Measurements from ENCODE around the gene TM7SF2. TPM values are rescaled to one million over a fixed set of nuclear protein-coding genes. Genes with fewer than 3 reads are reported as not detected.

TM7SF2 gene
- total and polyA plus RNA-seq, 2 experiments from 2014 or later, result 0.65 to 2.5 TPM

DNA sequence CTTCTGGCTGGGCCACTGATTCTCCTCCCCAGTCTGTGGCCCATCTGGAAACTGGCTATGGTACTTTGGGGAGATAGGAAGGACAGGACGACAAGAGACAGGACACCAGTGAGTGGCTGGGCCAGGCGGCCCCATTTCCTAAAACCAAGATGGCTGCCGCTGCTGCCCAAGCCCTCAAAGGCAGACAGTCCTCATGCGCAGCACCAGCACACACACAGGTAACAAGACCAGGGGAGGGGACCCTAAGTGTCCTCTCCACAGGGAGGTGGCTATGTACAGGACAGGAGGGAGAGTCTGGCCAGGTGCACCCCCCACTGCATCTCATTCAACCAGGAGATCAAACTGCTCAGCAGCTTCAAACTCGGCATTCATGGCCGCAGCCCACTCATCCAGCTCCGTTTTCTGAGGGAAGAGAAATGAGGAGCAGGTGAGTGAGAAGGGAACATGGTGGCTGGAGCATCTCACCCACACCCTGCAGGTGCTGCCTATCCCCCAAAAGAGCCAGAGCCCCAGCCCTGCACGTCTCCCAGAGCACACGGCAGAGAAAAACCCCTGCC, 32.8 kb upstream of the TM7SF2 start:
- Histone ChIP-seq H3K9ac (no peak overlapping the region), H3K36me3 (ENCODE audit: low read depth) (no peaks in the 10 kb centered on the region), H3K4me1 (ENCODE audit: insufficient read depth) (no peaks in the 10 kb centered on the region), H3F3A (ENCODE audit: insufficient read depth) (no peaks in the 10 kb centered on the region), H3K4me2 (ENCODE audit: unreplicated experiment) (no peak overlapping the region), H4K20me1 (ENCODE audit: insufficient read depth) (no peaks in the 10 kb centered on the region), H3K4me3 (no peak overlapping the region), H3K9me3 (ENCODE audit: low read depth) (no peaks in the 10 kb centered on the region), H2AFZ (no peak overlapping the region), H3K27me3 (replicated peaks; ENCODE audit: insufficient read depth) (no peaks in the 10 kb centered on the region), H3K79me2 (ENCODE audit: insufficient read depth) (peaks cover 54% of the 10 kb centered on the region), H3K9me2 (ENCODE audit: insufficient read depth) (no peaks in the 10 kb centered on the region), H3K27ac (no peak overlapping the region)
- in situ Hi-C loops (cut with MboI), result no loop called here
- 94 to 96% methylated on average over 9 of the region's 9 CpGs for WGBS, 2 experiments (ENCODE audit: low coverage in 1 of 2, low lambda C conversion rate in 2 of 2, missing lambda C conversion rate in 2 of 2)
- no peak for DNase-seq
- TF ChIP-seq EZH2phosphoT487 (IDR thresholded peaks at IDR 0.05; ENCODE audit: insufficient read depth, low read depth) (no peak), EZH2 (IDR thresholded peaks at IDR 0.05; ENCODE audit: insufficient read depth, poor library complexity, severe bottlenecking) (no peak)

DNA sequence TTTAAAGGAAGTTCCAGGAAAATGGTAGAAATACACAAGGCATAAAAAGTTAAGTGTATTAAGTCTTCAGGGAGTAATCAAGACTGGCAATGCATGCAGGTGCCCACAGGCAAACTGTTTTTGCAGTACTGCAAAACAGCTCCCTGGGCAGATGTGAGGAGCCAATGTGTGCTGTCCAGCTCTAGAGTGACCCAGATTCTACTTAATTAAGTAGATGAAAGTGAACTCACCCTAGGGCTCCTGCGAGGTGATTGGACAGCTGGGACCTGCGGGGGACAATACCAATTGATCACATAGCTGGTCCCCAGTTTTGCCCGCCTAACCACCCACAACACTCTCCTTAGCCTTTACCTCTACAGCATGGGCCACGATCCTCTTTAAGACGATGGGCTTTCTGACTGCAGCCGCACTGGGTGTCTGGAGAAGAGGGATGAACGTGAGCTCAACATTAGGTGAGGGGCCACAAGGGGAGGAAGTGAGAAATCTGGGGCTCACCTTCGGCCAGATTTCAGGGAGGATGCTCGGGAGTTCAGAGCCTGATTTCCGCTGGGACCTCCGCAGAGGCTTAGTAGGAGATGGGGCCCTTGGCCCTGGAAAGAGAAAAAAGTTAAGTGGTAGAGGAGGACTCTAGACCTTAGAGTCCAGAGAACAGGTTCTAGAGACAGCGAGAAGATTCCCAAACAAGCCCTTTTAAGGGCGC, 28.4 kb upstream of the TM7SF2 start:
- no peaks in the 10 kb centered on the region for H3F3A ChIP-seq (ENCODE audit: insufficient read depth)
- H3K9me3 ChIP-seq (ENCODE audit: low read depth), result no peaks in the 10 kb centered on the region
- 0 out of 2 replicates have a peak, but pooled peaks cover 5% of the 10 kb centered on the region for H3K4me1 ChIP-seq (ENCODE audit: insufficient read depth)
- in situ Hi-C loops (cut with MboI), result no loop called here
- peak overlapping the region; percentile 79 for H3K4me2 ChIP-seq (ENCODE audit: unreplicated experiment)
- peaks cover 9% of the 10 kb centered on the region; the same call in 1 of the 2 replicates for H3K36me3 ChIP-seq (ENCODE audit: low read depth)
- H3K79me2 ChIP-seq (ENCODE audit: insufficient read depth), result peaks cover 65% of the 10 kb centered on the region
- peak overlapping the region; percentile 89 for H3K27ac ChIP-seq
- peak; percentile 30 for DNase-seq
- TF ChIP-seq EZH2 (IDR thresholded peaks at IDR 0.05; ENCODE audit: insufficient read depth, poor library complexity, severe bottlenecking) (no peak), EZH2phosphoT487 (IDR thresholded peaks at IDR 0.05; ENCODE audit: insufficient read depth, low read depth) (no peak)
- 5 to 6% methylated on average over 13 of the region's 13 CpGs for WGBS, 2 experiments (ENCODE audit: low coverage in 1 of 2, low lambda C conversion rate in 2 of 2, missing lambda C conversion rate in 2 of 2)
- H3K4me3 ChIP-seq, result peak overlapping the region; percentile 93
- H3K9ac ChIP-seq, result peak overlapping the region; percentile 94
- no peaks in the 10 kb centered on the region for H3K9me2 ChIP-seq (ENCODE audit: insufficient read depth)
- peak overlapping the region; percentile 93 for H2AFZ ChIP-seq
- H3K27me3 ChIP-seq (replicated peaks; ENCODE audit: insufficient read depth), result no peaks in the 10 kb centered on the region
- H4K20me1 ChIP-seq (ENCODE audit: insufficient read depth), result no peaks in the 10 kb centered on the region

DNA sequence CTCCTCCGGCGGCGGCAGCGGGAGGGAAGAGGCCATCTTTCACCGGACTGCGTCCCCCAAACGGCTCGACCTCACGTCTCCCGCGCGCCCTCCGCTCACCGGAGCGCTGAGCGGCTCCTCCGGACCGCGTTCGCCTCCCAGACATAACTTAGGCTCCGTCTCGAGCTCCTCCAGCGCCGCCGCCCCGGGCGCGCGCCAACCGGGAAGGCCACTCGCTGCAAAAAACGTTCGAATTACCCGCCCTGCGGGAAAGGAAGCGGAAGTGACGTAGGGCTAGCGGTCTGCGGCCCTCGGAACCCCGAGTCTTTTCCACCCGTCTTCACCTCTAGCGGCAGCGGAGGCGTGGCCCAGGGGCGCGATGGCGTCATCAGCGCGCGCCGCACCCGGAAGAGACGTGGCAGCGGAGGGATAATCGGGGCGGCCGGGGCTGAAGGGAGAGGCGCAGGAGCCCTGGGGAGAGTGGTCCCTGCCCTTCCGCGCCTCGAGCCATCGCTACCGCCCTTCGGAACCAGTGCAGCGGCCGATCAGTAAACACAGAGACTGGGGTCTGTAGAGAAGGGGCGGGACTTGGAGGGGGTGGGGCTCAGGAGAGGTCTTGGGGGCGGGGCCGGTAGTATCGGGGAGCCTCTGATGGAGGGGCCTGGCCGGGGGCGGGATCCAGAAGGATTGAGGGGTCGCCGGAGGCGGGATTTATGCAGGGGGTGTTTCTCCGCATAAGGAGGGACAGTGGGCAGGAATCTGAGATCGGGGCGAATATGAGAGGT, 27.7 kb upstream of the TM7SF2 start, which contains the start of the genes CDCA5 and ZFPL1:
TSS of gene CDCA5 (minus strand) at position 207 of the 764 bp plus-strand sequence. CDS start at position 145, 62 bp downstream.
TSS of gene ZFPL1 (plus strand) at position 389 of the 764 bp plus-strand sequence. CDS start 477 bp downstream, outside the sequence.
- Histone ChIP-seq H3K4me1 (ENCODE audit: insufficient read depth) (0 out of 2 replicates have a peak, but pooled peaks cover 5% of the 10 kb centered on the region), H3K9ac (peak within 1 kb of the TSS; percentile 94), H3K27me3 (replicated peaks; ENCODE audit: insufficient read depth) (no peaks in the 10 kb centered on the region), H3K4me3 (peak within 1 kb of the TSS; percentile 93), H3K4me2 (ENCODE audit: unreplicated experiment) (peak within 1 kb of the TSS; percentile 93), H2AFZ (peak within 1 kb of the TSS; percentile 93), H4K20me1 (ENCODE audit: insufficient read depth) (no peaks in the 10 kb centered on the region), H3F3A (ENCODE audit: insufficient read depth) (no peaks in the 10 kb centered on the region), H3K9me2 (ENCODE audit: insufficient read depth) (no peaks in the 10 kb centered on the region), H3K79me2 (ENCODE audit: insufficient read depth) (peaks cover 58% of the 10 kb centered on the region), H3K9me3 (ENCODE audit: low read depth) (no peaks in the 10 kb centered on the region), H3K27ac (peak within 1 kb of the TSS; percentile 89), H3K36me3 (ENCODE audit: low read depth) (peaks cover 9% of the 10 kb centered on the region; the same call in 1 of the 2 replicates)
- 1 to 3% methylated on average over 77 to 79 of the region's 79 CpGs for WGBS, 2 experiments (ENCODE audit: low coverage in 1 of 2, low lambda C conversion rate in 2 of 2, missing lambda C conversion rate in 2 of 2)
- in situ Hi-C loops (cut with MboI), result no loop called here
- TF ChIP-seq EZH2phosphoT487 (IDR thresholded peaks at IDR 0.05; ENCODE audit: insufficient read depth, low read depth) (no peak), EZH2 (IDR thresholded peaks at IDR 0.05; ENCODE audit: insufficient read depth, poor library complexity, severe bottlenecking) (no peak)
- DNase-seq, result peak; percentile 99
